Astrocyte of the hippocampus (primary cell): ENCODE results near the gene MSH5.
A peak's percentile ranks its signal among the peaks of the same experiment; 100 is the strongest.
"Not testable (repeated sequence)": the region's sequence is repeated elsewhere in the genome, so short reads cannot be mapped to it uniquely, and the experiment has no call there.

ENCODE experiments used
- DNase-seq: peaks from one replicate; pipeline ENCODE4 v3.0.0; 2011; ENCODE audit warnings: low read depth, low spot score

Gene MSH5

DNA sequence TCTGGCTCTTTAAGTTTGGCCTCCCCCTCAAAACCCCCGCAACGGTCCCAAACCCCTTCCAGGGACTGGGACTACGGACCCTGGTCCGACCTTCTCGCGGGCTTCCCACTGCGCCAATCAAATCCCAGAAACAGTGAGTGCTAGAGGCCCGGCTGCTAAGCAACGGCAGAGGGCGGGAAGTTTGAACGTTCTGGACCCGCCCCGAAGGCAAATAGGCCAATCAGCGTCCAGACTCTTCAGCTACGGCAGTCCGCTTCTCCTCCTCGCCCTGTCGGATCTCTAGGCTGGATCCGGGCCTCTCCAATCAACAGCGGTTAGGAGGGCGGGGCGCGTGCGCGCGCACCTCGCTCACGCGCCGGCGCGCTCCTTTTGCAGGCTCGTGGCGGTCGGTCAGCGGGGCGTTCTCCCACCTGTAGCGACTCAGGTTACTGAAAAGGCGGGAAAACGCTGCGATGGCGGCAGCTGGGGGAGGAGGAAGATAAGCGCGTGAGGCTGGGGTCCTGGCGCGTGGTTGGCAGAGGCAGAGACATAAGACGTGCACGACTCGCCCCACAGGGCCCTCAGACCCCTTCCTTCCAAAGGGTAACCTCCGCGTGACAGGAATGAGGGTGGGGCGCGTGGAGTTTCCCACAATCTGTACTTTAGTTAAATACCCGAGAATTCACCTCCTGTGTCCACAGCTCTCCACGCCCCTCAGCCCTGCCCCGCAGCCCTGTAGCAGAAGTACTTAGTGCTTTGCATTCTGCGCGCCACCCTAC, at the start of gene MSH5:
Gene MSH5 (plus strand): TSS at position 367 of the 758 bp plus-strand sequence. CDS start 462 bp downstream, outside the sequence.
- DNase-seq, result peak; percentile 100

DNA sequence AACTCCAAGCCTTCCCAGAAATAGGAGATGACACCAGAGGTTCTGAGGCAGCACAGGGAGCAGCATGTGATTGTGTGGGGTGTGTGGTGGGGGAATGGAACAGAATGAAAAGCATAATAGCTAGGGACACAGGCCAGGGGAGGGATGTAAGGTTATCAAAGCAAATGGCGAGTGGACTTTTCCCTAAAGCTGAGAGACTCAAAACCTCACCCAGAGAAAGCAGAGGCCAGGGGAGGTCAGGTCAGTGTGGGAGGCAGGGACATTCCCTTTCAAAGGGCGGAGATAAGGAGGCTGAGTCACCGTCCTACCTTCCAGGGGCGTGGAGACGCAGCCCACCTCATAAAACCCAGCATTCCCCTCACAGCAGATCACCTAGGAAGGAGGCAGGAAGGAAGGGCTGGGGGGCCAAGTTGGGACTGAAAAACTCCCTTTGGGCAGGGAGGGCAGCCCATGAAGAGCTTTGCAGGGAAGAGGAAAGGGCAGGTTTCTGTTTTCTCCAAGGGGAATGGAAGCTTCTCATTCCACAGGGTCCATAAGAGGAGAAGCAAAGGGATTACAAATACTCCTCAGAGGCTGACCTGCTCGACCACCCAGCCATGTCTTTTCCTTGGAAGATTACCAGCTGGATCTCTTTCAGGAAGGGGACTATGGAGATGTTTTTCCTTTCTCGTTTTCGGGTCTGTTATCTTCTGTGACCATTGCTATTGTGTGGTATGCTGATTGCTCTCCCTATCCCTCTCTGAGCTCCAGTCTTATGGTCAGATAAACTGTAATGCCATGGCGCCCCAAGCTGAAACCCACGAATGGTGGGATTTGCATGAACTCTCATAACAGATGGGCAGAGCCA, 49.4 kb upstream of the MSH5 start:
- no peak for DNase-seq

DNA sequence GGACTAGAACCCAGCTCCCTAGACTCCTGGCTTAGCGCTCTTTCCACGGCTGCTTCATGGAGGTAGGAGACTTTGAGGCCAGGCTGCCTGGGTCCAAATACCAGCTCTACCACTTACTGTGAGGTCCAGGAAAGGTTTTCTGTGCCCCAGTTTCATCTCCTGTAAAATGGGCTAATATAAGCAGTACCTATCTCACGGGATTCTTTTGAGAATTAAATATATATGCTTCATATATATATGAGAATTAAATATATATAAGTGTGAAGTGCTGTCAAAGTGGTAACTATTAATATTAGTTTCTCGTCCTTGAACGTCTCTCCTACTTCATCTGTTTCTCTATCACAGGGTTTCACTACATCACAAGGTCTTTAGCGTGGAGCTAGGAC, 48.7 kb upstream of the MSH5 start:
- DNase-seq, result no peak

DNA sequence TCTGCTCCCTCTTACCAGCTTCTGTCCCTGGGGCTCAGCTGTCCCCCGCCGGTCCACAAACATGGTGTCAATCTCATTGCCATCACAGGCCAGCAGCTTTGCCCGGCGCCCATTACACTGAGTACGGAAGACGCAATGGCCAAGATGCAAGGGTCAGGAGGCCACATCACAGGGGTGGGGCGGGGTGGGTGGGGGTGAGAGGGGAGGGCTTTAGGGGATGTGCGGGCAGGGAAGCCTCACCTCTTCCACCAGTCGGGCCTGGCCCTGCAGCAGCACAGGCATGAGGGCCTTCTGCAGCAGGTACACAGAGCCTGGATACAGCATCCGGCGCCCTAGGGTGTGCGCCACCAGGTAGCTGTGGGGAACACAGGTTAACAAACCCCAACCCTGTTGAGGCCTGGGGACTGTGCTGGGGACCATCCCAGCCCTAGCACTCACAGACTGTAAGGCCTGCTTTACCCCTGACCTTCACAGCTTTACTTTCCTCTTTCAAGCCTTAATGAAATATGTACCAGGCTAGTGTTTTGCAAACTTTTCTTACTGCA, 48.2 kb upstream of the MSH5 start:
- no peak for DNase-seq

DNA sequence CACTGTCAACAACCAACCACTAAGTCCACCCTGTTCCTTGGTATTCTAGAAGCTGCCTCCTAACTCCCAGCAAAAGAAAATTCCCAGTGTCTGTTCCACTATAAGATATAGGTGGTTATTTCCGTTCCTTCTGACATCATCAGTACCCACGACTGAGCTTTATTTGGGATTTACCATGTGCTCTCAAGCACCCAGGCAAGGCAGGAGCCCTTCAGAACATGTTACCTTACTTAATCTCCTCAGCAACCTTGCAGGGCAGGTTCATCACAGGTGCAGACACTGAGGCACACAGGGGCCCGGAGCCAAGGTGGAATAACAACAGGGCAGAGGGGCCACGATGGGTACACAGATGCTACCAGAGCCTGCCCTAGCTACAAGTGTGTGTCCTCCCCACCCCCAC, 47.5 kb upstream of the MSH5 start:
- DNase-seq, result no peak

DNA sequence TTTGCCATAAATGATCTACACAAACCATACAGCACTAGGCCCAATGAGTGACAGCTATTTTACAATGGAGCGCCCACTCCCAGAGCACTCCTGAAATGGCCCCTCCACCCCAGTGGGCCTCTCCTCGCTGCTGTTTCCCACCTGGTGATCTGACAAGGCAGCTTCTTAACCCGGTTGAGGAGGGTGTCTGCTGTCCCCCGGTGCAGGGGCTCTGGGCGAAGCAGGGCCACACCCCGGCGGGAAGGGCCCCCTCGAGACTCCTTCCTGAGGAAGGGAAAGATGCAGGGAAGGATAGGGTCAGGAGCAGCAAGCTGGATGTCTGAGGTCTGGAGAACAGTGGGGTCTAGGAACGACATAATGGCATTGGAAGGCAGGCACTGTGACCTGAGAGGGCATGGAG, 46.9 kb upstream of the MSH5 start:
- no peak for DNase-seq

DNA sequence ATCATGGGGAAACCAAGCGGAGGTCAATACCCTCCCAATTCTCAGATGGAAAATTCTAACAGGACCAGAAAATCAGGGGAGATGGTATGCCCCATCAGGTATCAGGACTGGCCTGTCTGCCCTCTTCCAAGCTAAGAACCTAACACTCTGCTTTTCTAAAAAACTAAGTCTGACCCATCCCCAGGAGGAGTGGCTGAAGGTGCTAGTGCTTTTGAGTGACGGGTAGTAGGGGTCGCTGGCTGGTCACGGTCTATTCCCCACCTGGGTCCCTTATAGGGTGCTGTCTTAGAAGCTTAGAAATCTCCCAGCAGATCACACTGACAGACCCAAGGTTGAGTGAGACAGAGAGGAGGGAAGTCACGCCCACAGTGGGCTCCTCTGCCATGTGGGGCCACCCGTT, 46.3 kb upstream of the MSH5 start:
- no peak for DNase-seq

DNA sequence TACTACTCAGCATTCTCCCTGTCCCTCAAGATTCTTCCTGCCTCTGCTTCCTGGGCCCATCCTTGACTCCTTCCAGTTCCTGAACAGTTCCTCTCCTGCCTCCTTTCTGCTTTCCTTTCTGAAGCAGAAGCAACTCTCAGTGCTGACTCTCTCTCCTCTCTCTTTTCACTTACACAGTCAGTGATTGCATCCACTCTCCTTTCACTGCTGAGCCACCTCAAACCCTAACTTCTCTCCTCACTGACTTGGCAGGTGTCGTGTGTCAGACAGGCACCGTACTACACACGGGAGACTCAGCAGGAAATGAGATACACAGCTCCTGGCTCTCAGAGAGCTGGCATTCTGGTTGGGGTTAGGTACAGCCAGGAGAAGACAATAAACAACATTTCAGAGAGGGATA, 42.2 kb upstream of the MSH5 start:
- no peak for DNase-seq

DNA sequence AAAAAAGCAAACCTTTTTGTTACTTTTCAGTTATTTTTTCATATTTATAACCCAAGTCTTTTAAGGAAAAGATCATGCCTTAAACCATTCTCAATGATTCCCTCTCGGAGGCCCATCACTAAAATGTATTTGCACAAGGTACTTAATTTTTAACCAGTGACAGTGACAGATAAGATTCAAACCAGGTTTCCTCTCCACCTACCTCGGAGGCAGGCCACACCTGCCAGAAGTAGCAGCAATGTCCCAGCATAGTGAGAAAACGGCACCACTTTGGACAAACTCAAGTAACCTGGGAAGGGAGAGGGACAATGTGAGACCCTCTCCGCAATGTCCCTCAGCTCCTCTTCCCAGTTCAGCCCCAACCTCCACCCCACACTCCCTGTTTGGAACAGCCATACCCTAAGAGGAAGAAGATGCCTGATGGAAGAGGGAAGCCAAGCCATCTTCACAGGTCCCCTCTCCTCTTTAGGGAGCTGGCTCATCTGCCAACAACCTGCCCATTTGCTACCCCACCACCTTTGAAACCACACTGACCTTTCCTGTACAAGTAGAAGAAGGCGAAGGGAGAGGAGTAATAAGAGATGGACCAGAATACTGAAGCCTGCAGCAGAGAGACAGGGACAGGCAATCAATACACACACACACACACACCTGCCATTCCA, 38.9 kb upstream of the MSH5 start:
- DNase-seq, result no peak

DNA sequence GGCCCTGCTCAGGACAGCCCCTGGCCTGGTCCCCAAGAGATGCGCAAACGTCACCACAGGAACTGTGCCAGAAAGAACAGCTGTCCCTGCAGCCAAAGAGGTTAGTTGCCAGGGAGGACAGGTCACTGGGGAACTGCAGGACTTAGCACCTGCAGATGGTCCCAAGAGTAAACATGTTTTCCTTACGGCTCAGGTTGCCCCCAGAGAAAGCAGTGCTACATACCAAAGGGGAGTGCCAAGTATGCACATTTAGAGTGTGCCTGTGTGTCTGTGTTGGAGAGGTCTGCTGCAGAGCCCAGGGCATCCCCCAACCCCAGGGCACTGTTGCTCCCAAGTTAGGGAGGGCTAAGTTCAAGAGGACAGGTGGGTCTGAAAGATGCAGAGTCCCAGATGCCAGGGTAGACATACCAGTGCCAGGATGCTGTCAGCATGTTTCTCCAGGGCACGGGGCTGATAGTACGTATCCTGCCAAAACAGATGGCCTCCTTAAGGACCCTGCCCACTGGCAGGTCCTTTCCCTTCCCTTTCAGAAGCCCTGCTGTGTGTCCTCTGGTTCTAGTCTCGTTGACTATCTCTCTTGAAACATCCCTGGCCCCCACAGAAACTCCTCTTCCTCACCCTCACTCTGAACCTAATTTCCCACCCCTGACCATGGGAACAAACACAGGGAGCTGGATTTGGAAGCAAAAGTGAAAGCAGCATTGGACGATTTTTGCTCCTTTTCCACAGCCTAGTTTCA, 38.0 kb upstream of the MSH5 start:
- DNase-seq, result peak; percentile 41

DNA sequence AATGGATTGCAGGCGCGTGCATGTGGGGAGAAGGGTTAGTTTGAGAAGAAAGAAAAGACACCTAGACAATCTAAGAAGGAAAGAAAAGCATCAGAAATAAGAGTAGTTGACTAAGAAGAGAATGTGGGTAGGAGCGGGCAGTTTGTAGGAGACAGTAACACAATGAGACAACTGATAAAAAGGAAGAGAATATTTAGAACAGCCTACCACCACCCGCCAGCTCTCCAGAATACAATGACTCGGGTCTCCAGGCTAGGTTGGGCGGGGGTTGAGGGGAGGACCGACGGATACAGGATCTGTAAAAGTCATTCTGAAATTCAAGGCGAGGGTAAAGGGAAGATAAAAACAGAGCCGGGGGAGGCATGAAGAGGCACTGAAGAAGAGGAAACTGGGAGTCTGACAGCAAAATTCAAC, 37.4 kb upstream of the MSH5 start:
- no peak for DNase-seq

DNA sequence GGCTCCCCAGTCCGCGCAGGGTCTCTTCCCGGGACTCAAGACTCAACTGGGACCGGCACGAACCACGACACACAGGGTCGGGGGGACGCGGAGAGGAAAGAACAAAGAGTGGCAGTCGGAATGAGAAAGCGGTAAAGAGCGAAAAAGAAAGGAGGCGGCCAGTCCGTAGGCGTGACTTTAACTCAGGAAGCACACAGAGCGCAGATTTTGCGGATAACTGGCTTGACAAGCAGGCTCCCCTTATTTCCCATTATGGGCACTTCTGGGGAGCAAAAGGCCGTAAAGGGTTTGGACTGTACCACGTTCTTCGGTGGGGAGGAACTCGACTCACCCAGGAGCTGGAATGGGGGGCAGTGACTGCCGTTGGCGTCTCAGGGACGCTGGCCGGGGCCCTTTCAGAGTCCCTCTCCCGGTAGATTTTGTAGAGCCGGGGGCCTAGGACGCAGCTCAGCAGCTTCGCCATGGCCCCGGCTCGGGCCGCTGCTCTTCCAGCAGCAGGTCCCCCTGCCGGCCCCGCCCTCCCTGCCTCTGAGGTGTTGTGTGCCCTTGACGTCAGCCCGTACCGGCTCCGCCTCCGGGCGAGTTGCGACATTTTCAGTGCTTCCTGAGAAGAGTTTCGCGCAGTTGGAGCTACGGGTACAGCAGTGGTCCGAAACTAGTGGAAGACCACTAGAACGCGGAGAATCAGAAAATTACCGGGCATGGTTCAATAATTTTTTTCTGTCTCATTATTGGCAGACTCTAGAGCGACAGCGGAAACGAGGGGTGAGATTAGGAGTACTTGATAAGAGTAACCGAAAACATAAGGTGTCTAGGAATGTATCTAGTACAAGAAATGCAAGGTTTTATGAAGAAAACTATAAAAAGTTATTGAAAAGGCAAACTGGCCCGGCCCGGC, 36.7 kb upstream of the MSH5 start, which contains the start of gene ABHD16A:
Gene ABHD16A (minus strand): TSS at position 506 of the 898 bp plus-strand sequence. CDS start 43 bp downstream, at position 463.
- DNase-seq, result peak; percentile 99

DNA sequence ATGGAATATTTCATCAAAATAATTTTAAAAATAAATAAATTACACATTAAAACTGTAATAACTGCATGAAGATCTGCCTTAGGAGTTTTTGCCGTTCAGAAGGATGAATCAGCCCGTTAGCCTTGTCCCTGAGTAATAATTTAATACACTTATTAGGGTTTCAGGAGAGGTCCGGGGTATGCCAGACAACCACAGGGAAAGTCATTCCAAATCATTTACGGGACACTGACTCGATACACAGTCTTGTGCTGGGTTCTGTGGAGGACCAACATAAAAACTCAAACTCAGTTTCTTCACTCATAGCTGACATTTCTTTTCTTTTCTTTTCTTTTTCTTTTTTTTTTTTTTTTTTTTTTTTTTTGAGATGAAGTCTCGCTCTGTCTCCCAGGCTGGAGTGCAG, 33.9 kb upstream of the MSH5 start:
- DNase-seq, result no peak

DNA sequence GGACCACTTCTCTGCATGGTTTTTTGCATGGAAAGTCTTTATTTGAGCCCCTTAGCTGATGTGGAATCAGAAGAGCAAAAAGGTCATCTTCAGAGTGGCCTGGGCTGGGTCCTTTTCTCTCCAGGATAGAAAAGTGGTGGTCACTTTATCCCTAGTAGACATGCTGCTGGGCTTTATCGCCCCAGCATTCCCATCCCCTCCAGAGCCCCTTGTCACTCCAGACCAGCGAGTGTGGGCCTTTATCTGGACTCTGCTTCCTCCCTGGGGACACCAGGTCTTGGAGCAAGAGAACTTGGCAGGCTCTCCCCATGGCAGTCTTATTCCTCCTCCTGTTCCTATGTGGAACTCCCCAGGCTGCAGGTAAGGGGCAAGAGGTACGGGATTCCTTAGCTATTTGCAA, 33.2 kb upstream of the MSH5 start, which contains the start of gene LY6G6F:
Gene LY6G6F (plus strand): TSS at position 268 of the 400 bp plus-strand sequence. CDS start 41 bp downstream, at position 309.
- no peak for DNase-seq

DNA sequence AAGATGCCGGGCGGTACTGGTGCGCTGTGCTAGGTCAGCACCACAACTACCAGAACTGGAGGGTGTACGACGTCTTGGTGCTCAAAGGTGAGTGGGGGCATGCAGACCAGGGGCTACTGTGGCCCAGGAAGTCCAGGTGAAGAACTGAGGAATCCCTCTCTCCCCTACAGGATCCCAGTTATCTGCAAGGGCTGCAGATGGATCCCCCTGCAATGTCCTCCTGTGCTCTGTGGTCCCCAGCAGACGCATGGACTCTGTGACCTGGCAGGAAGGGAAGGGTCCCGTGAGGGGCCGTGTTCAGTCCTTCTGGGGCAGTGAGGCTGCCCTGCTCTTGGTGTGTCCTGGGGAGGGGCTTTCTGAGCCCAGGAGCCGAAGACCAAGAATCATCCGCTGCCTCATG, 32.1 kb upstream of the MSH5 start:
- no peak for DNase-seq

DNA sequence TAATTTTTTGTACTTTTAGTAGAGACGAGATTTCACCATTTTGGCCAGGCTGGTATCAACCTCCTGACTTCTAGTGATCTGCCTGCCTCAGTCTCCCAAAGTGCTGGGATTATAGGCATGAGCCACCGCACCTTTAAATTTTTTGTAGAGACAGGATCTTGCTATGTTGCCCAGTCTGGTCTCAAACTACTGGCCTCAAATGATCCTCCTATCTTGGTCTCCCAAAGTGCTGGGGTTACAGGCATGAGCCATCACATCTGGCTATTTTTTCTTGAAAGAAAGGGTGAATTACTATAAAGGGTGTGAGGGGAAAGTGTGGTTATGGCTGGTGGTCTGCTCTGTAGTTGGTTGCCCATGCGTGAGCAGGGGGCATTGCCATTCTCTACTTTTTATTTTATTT, 31.6 kb upstream of the MSH5 start:
- DNase-seq, result no peak

DNA sequence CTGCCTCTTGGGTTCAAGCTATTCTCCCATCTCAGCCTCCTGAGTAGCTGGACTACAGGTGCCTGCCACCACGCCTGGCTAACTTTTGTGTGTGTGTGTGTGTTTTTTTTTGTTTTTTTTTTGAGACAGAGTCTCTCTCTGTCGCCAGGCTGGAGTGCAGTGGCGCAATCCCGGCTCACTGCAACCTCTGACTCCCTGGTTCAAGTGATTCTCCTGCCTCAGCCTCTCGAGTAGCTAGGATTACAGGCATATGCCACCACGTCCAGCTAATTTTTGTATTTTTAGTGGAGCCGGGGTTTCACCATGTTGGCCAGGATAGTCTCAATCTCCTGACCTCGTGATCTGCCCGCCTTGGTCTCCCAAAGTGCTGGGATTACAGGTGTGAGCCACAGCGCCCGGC, 30.6 kb upstream of the MSH5 start:
- DNase-seq, result not testable (repeated sequence)

DNA sequence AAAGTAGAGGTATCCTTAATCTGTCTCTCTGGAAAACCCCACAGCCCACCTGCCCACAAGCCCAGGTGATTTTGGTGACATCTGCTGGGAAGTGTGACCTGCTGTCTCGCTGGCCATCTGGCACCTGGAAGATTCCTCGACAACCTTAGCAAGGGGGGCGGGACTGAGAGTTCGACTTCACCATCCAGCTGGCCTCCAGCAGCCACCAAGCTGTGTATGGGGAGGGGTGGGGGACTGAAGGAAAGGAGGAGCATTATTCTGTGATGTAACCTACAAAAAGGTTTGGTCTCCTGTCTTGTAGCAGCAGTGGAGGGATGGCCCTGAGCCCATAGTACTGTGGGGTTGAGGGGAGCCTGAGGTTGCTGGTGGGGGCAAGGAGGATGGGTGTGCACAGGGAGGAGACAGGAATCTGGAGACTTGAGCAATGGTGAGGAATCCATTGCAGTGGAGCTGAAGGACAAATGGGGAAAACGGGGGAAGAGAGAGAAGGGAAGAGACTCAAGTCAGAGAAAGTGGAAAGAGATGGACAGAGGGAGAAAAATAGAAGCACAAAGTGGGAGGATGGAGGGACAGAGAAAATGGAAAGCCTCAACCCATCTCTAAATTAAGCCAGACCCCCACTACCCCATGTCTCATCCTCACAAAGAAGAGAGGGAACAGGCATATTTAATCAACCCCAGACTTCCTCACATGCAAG, 29.1 kb upstream of the MSH5 start:
- no peak for DNase-seq

DNA sequence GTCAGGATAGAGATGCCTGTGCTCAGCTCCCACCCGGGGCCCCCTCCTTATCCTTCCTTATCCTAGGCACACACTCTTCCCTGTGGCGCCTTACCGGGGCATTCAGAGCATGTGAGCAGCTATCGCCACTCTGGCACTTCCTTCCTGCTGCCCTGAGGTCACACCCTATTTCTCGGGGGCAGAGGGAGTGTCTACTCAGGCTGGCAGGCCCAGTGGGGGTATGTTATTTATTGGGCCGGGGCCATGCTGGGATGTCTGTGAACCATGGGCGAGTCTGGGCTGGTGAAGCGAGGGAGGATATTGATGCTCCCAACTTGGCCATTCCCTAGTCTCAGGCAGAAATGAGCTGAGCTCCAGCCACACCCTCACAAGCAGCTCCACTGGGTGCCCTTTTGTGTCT, 28.6 kb upstream of the MSH5 start:
- no peak for DNase-seq

DNA sequence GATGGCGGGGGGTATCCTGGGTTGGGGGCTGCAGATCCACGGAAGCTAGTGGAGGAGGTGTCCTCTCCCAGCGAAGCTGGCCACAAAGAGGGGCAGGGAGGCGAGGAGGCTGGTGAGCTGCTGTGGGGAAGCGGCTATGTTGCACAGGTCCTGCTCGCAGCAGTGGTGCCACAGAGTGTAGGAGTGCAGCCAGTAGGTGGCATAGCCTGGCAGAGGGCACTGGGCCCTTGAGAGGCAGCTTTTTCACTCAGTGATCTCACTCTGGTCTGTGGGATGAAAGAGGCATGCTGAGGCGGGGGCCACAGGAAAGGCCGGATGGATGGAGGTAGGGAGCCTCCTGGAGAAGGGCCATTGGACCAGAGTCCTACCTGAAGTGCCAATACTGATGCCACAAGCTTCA, 27.5 kb upstream of the MSH5 start:
- no peak for DNase-seq
